Breast epithelium (tissue), 3 donors: ENCODE measurements around the gene ZSWIM7.

Experiments used
- CTCF ChIP-seq, 3 donors: fragments of 450-650 bp; IDR thresholded peaks; one replicate each; pipeline ENCODE4 v1.5.1; 2016 to 2017; ENCODE audit warnings: antibody characterized with exemption in 3 of 3, mild to moderate bottlenecking in 3 of 3, moderate library complexity in 3 of 3
- POLR2A ChIP-seq: fragments of 450-650 bp; IDR thresholded peaks from one replicate; pipeline ENCODE4 v1.6.1; 2016; ENCODE audit warnings: antibody characterized with exemption, mild to moderate bottlenecking, moderate library complexity

GRCh38 chr17:15966183-15966878, 33.2 kb downstream of the ZSWIM7 start:
- TF ChIP-seq POLR2A (no peak), CTCF (IDR thresholded peaks at IDR 0.05) (no peak)
